ENCODE data around the gene KIAA1958. TPM values are rescaled to one million over a fixed set of nuclear protein-coding genes. Genes with fewer than 3 reads are reported as not detected.

The KIAA1958 gene
- total and polyA plus RNA-seq, 2 of the 8 experiments (the other 6 are each of a cell fraction or from before 2014, with no cell fraction given) = 11.4 to 43.8 TPM

DNA sequence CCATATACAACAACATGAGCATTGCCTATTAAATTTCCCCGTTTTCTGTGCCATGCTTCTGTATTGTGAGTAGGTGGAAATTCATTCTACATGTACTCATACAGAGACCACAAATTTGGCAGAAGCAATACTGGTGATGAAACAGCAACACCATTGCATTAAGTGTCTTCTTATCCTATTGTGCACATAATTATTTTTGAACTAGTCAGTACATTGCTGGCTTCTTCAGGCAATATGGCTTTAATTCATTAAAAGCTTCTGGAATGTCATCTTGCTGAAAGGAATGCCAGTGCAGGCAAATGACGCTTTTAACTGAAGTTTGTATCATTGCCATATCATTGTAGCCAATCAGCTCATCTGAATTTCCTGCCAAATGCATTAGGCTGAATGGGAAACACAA lies 82.6 kb downstream of the KIAA1958 start:
- no peak overlapping the region for H2BK5ac ChIP-seq (ENCODE audit: low read depth, low read length)
- WGBS, 2 experiments (ENCODE audit: extremely low coverage in 1 of 2, insufficient coverage in 1 of 2, insufficient read length in 1 of 2, insufficient replicate concordance in 2 of 2, low coverage in 1 of 2, low lambda C conversion rate in 2 of 2, missing lambda C conversion rate in 1 of 2) = 92% methylated on average over 2 of the region's 2 CpGs; no CpG with 5 or more reads in 1 of the 2 experiments
- no peak overlapping the region for H3K27ac ChIP-seq (ENCODE audit: low read depth, low read length)

More for the DNA sequence above, 82.6 kb downstream of the KIAA1958 start:
- Histone ChIP-seq H4K20me1 (replicated peaks in 1 of 2; ENCODE audit: control insufficient read depth in 1 of 2, insufficient read depth in 2 of 2, low read length in 2 of 2) (peaks cover 2 to 4% of the 10 kb centered on the region in 2 experiments), H2BK15ac (ENCODE audit: low read length) (no peak overlapping the region), H3K23me2 (ENCODE audit: low read depth, low read length) (no peaks in the 10 kb centered on the region), H3K4me1 (replicated peaks in 1 of 4; ENCODE audit: control insufficient read depth in 3 of 4, insufficient read depth in 4 of 4, low read length in 3 of 4) (peaks cover 0 to 3% (median 0%) of the 10 kb centered on the region in 4 experiments; a peak in 1 of 7 replicates), H3K79me2 (ENCODE audit: control insufficient read depth in 1 of 2, insufficient read depth in 2 of 2, low read length in 2 of 2) (peaks cover 0 to 82% of the 10 kb centered on the region in 2 experiments; a peak in 3 of 4 replicates), H2AFZ (ENCODE audit: low read length) (no peak overlapping the region), H3K18ac (ENCODE audit: extremely low read depth, low read length) (no peak overlapping the region), H3K27me3 (replicated peaks in 1 of 4; ENCODE audit: control insufficient read depth in 3 of 4, extremely low read depth in 1 of 4, insufficient read depth in 3 of 4, low read length in 3 of 4) (no peaks in the 10 kb centered on the region), H2BK120ac (replicated peaks; ENCODE audit: low read depth, low read length) (no peak overlapping the region), H3K4me2 (ENCODE audit: insufficient read depth in 1 of 2, low read depth in 2 of 2, low read length in 2 of 2) (no peak overlapping the region), H2BK20ac (ENCODE audit: low read length) (no peak overlapping the region), H3K56ac (replicated peaks; ENCODE audit: insufficient read length, low read depth, low read length) (no peak overlapping the region), H3K36me3 (ENCODE audit: control insufficient read depth in 2 of 4, insufficient read depth in 4 of 4, low read length in 3 of 4) (peaks cover 0 to under 1% (median 0%) of the 10 kb centered on the region in 4 experiments; a peak in 2 of 8 replicates), H4K8ac (ENCODE audit: extremely low read depth, insufficient read depth, low read length) (no peak overlapping the region), H4K91ac (replicated peaks; ENCODE audit: insufficient read length, low read length) (no peak overlapping the region), H2AK5ac (ENCODE audit: low read depth, low read length) (no peak overlapping the region), H2BK12ac (ENCODE audit: low read depth, low read length) (no peak overlapping the region), H4K5ac (ENCODE audit: insufficient read length, low read depth, low read length) (no peak overlapping the region), H3K4me3 (ENCODE audit: extremely low read depth in 1 of 4, insufficient read depth in 2 of 4, low read depth in 3 of 4, low read length in 4 of 4) (no peak overlapping the region), H3K14ac (ENCODE audit: insufficient read length) (no peak overlapping the region), H3K9me3 (ENCODE audit: insufficient read depth in 2 of 2, low read depth in 1 of 2, low read length in 1 of 2) (no peaks in the 10 kb centered on the region), H3K79me1 (ENCODE audit: low read depth, low read length) (peaks cover 13% of the 10 kb centered on the region), H3K9ac (replicated peaks in 1 of 4; ENCODE audit: extremely low read depth in 1 of 4, low read depth in 3 of 4, low read length in 3 of 4) (no peak overlapping the region), H3K4ac (replicated peaks; ENCODE audit: insufficient read length, low read depth, low read length) (no peak overlapping the region), H3K23ac (ENCODE audit: insufficient read length) (no peak overlapping the region)
- FAIRE-seq = no peak
- no peak for DNase-seq (ENCODE audit: low read depth in 1 of 2, low spot score in 2 of 2)
- POLR2A ChIA-PET (ENCODE audit: partially characterized antibody) = interaction anchor here (0.7 kb wide), 1 partner anchor 81 kb away, joined by 3 read pairs; no protein-coding TSS in a partner anchor
- TF ChIP-seq RBBP5 (IDR thresholded peaks at IDR 0.05; ENCODE audit: borderline replicate concordance, low read depth, low read length) = no peak
- CTCF ChIA-PET (ENCODE audit: partially characterized antibody) = interaction anchor here (0.5 to 0.6 kb wide), 2 partner anchors 226 to 386 kb away, joined by 4 read pairs; no protein-coding TSS in a partner anchor

Data from H1 (cell line).